Large intestine (tissue), 3 donors: Measurements from ENCODE around the gene P2RY1. TPM values are rescaled to one million over a fixed set of nuclear protein-coding genes. Genes with fewer than 3 reads are reported as not detected.
"Not testable (repeated sequence)": the region's sequence is repeated elsewhere in the genome, so short reads cannot be mapped to it uniquely, and the experiment has no call there.

Experiments
- DNase-seq, 2 donors: peaks; one replicate each; pipeline versions ENCODE4 v3.0.0 to v3.0.0-alpha.2; 2013
- H3K27ac ChIP-seq: one replicate; pipeline ENCODE4 v1.5.1; 2013; ENCODE audit warnings: low read length
- H3K27me3 ChIP-seq: 2 replicates; pipeline ENCODE4 v1.6.1; 2013; ENCODE audit warnings: low read length; ENCODE audit not compliant: control insufficient read depth, insufficient read depth
- H3K36me3 ChIP-seq: 2 replicates; pipeline ENCODE4 v1.6.1; 2013; ENCODE audit warnings: low read length; ENCODE audit not compliant: control insufficient read depth, insufficient read depth
- H3K4me1 ChIP-seq: one replicate; pipeline ENCODE4 v1.6.1; 2013; ENCODE audit warnings: low read length; ENCODE audit not compliant: control insufficient read depth, insufficient read depth
- H3K4me3 ChIP-seq: one replicate; pipeline ENCODE4 v1.5.1; 2013; ENCODE audit warnings: low read length
- H3K9me3 ChIP-seq: one replicate; pipeline ENCODE4 v1.6.1; 2013; ENCODE audit warnings: mild to moderate bottlenecking, low read depth, low read length, moderate library complexity; ENCODE audit not compliant: control insufficient read depth
- WGBS: methylation state at CpG from one replicate; pipeline ENCODE4 v1.1.5; 2013; ENCODE audit warnings: low lambda C conversion rate; ENCODE audit not compliant: insufficient coverage; 5-methylcytosine and 5-hydroxymethylcytosine counted together
- polyA plus RNA-seq: library from polyadenylated mRNA; unstranded; fragments of 120-200 nt; gene quantifications from one replicate; pipeline ENCODE4 v1.2.1, GENCODE V29; 2013

P2RY1 gene
- polyA plus RNA-seq, 1 donor: 10.9 TPM

DNA sequence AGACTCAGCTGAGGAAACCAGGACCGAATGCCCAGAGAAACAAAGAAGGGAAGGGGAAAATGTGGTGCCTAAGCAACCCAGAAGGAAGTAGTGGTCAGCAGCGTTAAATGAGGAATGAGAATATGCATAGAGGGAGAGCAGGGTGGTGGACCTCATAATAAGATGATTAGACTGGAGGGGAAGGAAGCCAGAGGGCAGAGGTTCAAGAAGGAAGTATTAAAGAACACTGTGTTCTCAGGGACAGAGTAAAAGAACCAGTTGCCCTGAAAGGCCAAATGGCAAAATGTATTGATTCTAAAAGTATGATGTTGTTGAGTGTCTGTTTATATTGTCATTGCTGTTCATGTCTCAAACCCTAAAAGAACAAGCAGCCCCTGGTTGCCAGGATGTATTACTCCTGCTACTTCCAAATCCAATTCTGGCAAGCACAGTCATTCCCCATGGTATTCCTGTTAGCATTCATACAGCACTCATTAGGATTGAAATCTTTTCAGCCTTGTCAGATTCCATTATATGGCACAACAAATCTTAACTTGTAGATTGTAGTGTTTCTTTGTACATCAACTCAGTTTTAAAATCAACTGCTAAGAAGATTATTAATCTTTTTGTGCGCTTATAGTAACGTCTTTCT, 23.4 kb downstream of the P2RY1 start:
- Histone ChIP-seq H3K27me3 (no peaks in the 10 kb centered on the region), H3K4me3 (no peak overlapping the region), H3K9me3 (no peaks in the 10 kb centered on the region), H3K36me3 (no peaks in the 10 kb centered on the region), H3K4me1 (no peaks in the 10 kb centered on the region), H3K27ac (no peak overlapping the region)
- DNase-seq: no peak
- 100% methylated on average over 3 of the region's 4 CpGs for WGBS

DNA sequence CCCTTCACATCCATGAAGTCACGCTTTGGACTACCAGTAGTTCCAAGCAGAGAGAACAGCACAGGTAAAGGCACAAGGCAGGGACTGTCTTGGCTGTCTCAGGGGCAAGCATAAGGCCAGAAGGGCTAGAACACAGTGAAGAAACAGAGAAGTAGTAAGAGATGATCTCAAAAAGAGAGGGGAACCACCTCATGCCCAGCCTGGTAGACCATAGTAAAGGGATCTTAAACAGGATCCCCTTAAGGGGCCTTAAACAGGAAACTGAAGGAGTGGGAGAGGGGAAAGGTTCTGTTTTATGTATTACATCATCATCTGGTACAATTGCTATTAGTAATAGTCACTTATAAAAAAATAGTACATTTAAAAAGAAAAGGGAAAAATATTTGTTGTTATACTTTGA, 25.8 kb downstream of the P2RY1 start:
- no peak for DNase-seq
- no peaks in the 10 kb centered on the region for H3K36me3 ChIP-seq
- no peaks in the 10 kb centered on the region for H3K4me1 ChIP-seq
- H3K4me3 ChIP-seq: no peak overlapping the region
- no peaks in the 10 kb centered on the region for H3K27me3 ChIP-seq
- H3K27ac ChIP-seq: no peak overlapping the region
- H3K9me3 ChIP-seq: no peaks in the 10 kb centered on the region
- no CpG with 5 or more reads among the region's 1 CpG for WGBS

DNA sequence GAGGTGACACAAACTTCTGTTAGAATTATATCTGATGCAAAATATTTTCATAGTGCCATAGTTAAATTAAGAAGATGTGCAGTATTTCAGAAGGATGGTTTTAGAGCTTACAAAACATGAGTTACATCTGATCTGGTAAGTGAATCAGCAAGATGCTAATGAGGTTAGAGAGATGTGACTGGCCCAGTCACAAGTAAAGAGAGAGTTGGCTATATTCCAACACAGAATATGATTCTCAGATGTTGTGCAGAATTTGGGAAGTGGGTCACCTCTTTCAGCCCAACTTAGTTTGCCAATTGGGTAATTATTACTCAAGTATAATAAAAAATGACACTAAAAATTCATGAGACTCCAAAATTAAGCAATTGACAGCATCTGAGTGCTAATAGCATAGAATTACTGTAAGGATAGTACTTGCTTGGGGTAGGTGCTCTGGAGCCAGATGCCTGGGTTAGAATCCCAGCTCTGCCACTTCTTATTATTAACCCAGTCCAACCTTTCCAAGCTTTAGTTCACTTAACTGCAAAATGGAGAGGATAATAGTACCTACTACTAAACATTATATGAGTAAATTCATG, 30.8 kb downstream of the P2RY1 start:
- Histone ChIP-seq H3K27ac (no peak overlapping the region), H3K4me3 (no peak overlapping the region), H3K36me3 (no peaks in the 10 kb centered on the region), H3K27me3 (no peaks in the 10 kb centered on the region), H3K4me1 (no peaks in the 10 kb centered on the region), H3K9me3 (no peaks in the 10 kb centered on the region)
- DNase-seq: no peak

DNA sequence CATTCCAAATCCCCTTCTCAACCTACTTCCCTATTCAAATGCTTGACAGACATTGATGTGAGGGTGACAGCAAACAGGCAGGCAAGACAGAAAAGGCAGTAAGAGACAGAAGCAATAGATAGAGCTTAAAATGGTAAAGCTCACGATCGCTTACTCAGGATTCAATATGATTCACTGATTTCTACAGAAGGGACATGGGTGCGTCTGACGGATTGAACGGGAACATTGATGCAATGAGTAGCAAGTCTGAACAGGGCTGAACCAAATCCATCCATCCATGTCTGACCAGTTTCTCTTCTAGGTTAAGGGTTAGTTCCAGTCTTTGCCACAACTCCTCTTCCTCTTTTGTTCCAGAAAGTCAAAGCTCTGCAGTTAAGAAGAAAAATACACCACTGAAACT, 35.1 kb downstream of the P2RY1 start:
- H3K27me3 ChIP-seq: no peaks in the 10 kb centered on the region
- no peak overlapping the region for H3K27ac ChIP-seq
- H3K9me3 ChIP-seq: peaks cover 9% of the 10 kb centered on the region
- no peaks in the 10 kb centered on the region for H3K36me3 ChIP-seq
- DNase-seq: no peak
- H3K4me1 ChIP-seq: no peaks in the 10 kb centered on the region
- WGBS: no CpG with 5 or more reads among the region's 5 CpGs
- H3K4me3 ChIP-seq: no peak overlapping the region

DNA sequence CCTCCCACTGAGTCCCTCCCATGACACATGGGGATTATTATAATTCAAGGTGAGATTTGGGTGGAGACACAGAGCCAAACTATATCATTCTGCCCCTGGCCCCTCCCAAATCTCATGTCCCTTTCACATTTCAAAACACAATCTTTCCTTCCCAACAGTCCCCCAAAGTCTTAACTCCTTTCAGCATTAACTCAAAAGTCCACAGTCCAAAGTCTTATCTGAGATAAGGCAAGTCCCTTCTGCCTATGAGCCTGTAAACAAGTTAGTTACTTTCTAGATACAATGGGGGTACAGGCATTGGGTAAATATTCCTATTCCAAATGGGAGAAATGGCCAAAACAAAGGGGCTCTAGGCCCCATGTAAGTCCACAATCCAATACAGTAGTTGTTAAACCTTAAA, 38.4 kb downstream of the P2RY1 start:
- H3K4me3 ChIP-seq, DNase-seq, H3K27ac ChIP-seq, H3K27me3 ChIP-seq, H3K4me1 ChIP-seq, H3K36me3 ChIP-seq: not testable (repeated sequence)
- H3K9me3 ChIP-seq: peaks cover 10% of the 10 kb centered on the region

DNA sequence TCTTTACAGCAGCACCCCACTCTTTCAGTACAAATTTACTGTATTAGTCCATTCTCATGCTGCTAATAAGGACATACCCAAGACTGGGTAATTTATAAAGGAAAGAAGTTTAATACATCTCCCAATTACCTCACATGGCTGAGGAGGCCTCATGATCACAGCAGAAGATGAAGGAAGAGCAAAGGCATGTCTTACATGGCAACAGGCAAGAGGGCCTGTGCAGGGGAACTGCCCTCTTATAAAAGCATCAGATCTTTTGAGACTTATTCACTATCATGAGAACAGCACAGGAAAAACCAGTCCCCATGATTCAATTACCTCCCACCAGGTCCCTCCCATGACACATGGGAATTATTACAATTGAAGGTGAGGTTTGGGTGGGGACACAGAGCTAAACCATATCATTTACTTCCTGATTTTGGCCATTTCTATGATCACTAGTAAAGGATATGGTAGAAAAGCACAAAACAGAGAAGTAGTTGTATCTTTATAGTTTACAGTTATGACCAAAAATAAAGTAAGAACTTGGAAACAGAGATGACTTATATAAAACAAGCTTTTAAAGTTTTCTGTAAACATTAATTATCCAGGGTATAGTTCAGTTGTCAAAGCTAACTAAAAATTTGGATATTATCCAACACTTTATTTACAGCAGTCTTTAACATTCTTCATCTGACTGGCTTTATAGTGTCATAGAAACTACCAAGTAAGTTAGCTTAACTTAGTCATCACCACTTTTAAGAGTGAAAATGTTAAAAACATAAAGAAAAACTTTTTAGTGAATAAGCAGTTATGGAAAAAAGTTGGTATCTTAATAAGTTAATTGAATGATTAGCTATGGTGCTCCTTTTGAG, 40.2 kb downstream of the P2RY1 start:
- Histone ChIP-seq H3K4me3 (no peak overlapping the region), H3K4me1 (no peaks in the 10 kb centered on the region), H3K9me3 (peaks cover 13% of the 10 kb centered on the region), H3K36me3 (no peaks in the 10 kb centered on the region), H3K27me3 (no peaks in the 10 kb centered on the region), H3K27ac (no peak overlapping the region)
- no peak for DNase-seq

DNA sequence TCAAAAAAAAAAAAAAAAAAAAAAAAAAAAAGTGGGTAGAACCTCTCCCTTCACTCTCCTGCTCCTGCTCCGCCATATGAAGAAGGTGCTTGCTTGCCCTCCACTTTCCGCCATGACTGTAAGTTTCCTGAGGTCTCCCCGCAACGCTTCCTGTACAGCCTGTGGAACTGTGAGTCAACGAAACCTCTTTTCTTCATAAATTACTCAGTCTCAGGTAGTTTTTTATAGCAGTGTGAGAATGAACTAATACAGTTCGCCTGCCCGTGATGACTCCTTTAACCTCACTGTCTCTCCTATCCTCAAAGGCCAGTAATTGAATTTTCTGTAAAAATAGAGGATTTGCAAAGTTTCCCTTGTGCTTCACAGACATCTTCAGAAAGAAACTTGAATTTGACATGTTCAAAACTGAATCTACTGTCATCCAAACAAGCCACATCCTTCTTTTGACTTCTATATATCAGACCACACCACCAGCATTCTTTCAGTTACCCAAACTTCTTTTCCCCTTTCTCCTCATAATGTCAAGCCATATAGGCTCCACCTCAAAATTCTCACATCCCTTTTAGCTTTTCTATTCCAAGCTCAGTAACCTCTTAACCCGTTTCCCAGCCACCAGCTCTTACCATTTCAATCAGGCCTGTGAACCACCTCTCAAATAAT, 44.3 kb downstream of the P2RY1 start:
- Histone ChIP-seq H3K36me3 (no peaks in the 10 kb centered on the region), H3K27me3 (no peaks in the 10 kb centered on the region), H3K4me3 (no peak overlapping the region), H3K27ac (no peak overlapping the region), H3K9me3 (peaks cover 6% of the 10 kb centered on the region), H3K4me1 (no peaks in the 10 kb centered on the region)
- no peak for DNase-seq
- 88% methylated on average over 3 of the region's 8 CpGs for WGBS

DNA sequence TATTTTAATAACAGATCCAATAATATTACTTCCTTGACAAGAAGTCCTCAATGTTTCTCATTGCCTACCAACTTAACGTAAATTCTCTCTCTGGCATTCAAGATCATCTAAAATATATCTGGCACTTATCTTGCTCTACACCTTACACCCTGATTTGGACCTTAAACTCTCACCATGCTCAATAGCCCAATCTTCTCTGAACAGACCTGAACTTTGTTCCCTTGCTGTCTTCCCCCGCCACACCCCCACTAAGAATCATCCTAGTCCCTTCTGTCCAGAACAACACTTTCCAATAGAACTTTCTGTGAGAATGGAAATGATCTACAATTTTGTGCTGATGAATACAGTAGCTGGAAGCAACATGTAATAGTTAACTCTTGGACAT, 44.9 kb downstream of the P2RY1 start:
- no CpG with 5 or more reads among the region's 2 CpGs for WGBS

DNA sequence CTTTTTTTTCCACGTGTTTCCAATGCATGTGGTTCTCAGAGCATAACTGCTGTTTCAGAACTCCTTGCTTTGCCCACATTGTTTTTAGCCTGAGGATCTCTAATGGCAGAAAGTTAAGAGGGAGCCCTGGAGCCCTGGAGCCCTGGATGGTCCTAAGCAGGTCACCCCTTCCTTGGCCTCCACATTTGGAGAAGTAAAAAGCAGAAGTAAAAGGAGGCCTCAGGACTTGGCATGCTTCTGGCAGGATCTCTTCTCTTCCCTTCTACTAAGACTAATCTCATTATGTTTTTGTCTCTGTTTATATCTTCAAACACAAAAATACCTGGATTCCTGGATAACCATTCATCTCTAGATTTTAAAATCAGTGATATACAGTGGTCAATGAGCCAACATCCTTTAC, 50.1 kb downstream of the P2RY1 start:
- WGBS: 100% methylated on average over 1 of the region's 1 CpG

More for the DNA sequence above, 44.9 kb downstream of the P2RY1 start:
- Histone ChIP-seq H3K4me3 (no peak overlapping the region), H3K9me3 (peaks cover 6% of the 10 kb centered on the region), H3K36me3 (no peaks in the 10 kb centered on the region), H3K27ac (no peak overlapping the region), H3K4me1 (no peaks in the 10 kb centered on the region), H3K27me3 (no peaks in the 10 kb centered on the region)
- DNase-seq: no peak

More for the DNA sequence above, 50.1 kb downstream of the P2RY1 start:
- Histone ChIP-seq H3K9me3 (no peaks in the 10 kb centered on the region), H3K4me1 (no peaks in the 10 kb centered on the region), H3K27ac (no peak overlapping the region), H3K36me3 (no peaks in the 10 kb centered on the region), H3K4me3 (no peak overlapping the region), H3K27me3 (no peaks in the 10 kb centered on the region)
- no peak for DNase-seq
